PFSK-1 (cell line): ENCODE measurements around the gene FRMD4A.

ENCODE experiments used
- FOXP2 ChIP-seq: optimal IDR thresholded peaks from 2 replicates; pipeline ENCODE3; 2011; ENCODE audit warnings: borderline replicate concordance, control low read depth, inconsistent platforms; ENCODE audit not compliant: insufficient read depth; ENCODE audit errors: extremely low read length, extremely low read depth
- POLR2AphosphoS5 ChIP-seq: IDR thresholded peaks from 2 replicates; pipeline ENCODE4 v1.6.1; 2012; ENCODE audit warnings: low read depth, mild to moderate bottlenecking, control low read depth, low read length, moderate library complexity
- SIN3A ChIP-seq: IDR thresholded peaks from 2 replicates; pipeline ENCODE4 v1.6.1; 2012; ENCODE audit warnings: mild to moderate bottlenecking, low read length, moderate library complexity, borderline replicate concordance; ENCODE audit not compliant: insufficient read depth
- TAF1 ChIP-seq: IDR thresholded peaks from 2 replicates; pipeline ENCODE4 v1.6.1; 2012; ENCODE audit warnings: low read length, control low read depth, borderline replicate concordance; ENCODE audit not compliant: insufficient read depth
- TF ChIP-seq, protein P1 (sequence below), 2 experiments: IDR thresholded peaks; 2 replicates each; pipeline versions ENCODE4 v1.6.1 to v1.8.0; 2011 to 2012; ENCODE audit warnings: low read depth in 2 of 2, low read length in 2 of 2, control low read depth in 1 of 2, inconsistent platforms in 1 of 2, mild to moderate bottlenecking in 1 of 2, moderate library complexity in 1 of 2; ENCODE audit not compliant: insufficient read depth in 1 of 2

Gene FRMD4A

DNA sequence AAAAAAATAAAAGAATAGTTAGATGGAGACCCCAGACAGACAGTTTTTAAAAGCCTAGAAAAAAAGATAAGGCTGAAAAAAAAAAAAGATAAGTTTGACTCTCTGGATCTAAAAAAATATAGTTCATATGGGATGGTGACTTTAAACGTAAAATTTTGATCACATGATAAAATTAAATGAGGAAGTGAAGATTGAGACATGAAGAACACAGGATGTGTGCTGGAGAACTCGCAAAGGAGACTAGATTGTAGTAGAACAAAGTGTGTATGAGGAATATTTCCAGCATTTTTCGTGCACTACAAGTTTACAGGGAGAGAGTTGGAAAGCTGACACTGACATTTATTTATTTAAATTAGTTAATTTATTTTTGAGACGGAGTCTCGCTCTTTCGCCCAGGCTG is 457.5 kb downstream of the FRMD4A start:
- no peak for TF ChIP-seq FOXP2

DNA sequence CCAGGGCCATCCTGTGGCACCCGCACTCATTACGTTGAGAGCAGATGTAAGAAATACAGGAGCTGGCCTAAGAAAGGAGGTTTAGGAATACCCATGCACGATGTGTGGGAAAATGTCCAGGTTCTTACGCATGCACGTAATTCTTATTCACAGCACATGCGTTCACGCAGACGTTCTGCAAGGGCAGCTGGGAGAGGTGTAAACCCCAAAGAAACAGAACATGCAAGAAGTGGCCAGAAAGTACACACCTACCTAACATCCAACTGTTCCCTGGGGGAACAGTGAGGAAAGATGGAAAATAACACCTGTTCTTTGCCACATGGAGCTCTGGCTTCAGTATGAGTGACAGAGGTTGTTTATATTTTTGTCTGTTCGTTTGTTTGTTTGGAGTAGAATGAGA is 458.3 kb downstream of the FRMD4A start:
- TF ChIP-seq SIN3A (no peak), TAF1 (no peak), POLR2AphosphoS5 (no peak), FOXP2 (no peak)
- TF ChIP-seq, protein P1, sequence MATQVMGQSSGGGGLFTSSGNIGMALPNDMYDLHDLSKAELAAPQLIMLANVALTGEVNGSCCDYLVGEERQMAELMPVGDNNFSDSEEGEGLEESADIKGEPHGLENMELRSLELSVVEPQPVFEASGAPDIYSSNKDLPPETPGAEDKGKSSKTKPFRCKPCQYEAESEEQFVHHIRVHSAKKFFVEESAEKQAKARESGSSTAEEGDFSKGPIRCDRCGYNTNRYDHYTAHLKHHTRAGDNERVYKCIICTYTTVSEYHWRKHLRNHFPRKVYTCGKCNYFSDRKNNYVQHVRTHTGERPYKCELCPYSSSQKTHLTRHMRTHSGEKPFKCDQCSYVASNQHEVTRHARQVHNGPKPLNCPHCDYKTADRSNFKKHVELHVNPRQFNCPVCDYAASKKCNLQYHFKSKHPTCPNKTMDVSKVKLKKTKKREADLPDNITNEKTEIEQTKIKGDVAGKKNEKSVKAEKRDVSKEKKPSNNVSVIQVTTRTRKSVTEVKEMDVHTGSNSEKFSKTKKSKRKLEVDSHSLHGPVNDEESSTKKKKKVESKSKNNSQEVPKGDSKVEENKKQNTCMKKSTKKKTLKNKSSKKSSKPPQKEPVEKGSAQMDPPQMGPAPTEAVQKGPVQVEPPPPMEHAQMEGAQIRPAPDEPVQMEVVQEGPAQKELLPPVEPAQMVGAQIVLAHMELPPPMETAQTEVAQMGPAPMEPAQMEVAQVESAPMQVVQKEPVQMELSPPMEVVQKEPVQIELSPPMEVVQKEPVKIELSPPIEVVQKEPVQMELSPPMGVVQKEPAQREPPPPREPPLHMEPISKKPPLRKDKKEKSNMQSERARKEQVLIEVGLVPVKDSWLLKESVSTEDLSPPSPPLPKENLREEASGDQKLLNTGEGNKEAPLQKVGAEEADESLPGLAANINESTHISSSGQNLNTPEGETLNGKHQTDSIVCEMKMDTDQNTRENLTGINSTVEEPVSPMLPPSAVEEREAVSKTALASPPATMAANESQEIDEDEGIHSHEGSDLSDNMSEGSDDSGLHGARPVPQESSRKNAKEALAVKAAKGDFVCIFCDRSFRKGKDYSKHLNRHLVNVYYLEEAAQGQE (IDR thresholded peaks at IDR 0.05; ENCODE audit: insufficient read depth in 1 of 2, low read depth in 2 of 2, low read length in 2 of 2), result no peak

DNA sequence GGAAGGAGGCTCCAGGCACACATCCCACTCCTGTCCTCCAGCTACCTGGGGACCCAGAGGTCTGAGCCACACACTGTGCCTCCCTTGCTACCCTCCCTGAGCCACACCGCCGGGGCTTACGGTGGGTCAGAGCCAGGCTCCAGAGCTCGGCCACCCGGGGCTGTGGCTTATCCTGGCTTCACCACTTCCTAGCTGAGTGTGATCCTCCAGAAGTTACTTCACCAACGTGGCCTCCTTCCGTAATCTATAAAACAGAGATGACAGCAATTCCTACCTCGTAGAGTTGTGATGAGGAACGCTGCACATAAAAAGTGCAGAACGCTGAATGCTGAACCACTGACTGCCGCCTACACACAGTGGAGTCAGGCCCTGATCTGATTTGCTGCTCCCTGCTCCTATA is 458.9 kb downstream of the FRMD4A start:
- TF ChIP-seq POLR2AphosphoS5 (no peak), FOXP2 (no peak), SIN3A (no peak), TAF1 (no peak)
- TF ChIP-seq, protein P1 (IDR thresholded peaks at IDR 0.05; ENCODE audit: insufficient read depth in 1 of 2, low read depth in 2 of 2, low read length in 2 of 2), result no peak

DNA sequence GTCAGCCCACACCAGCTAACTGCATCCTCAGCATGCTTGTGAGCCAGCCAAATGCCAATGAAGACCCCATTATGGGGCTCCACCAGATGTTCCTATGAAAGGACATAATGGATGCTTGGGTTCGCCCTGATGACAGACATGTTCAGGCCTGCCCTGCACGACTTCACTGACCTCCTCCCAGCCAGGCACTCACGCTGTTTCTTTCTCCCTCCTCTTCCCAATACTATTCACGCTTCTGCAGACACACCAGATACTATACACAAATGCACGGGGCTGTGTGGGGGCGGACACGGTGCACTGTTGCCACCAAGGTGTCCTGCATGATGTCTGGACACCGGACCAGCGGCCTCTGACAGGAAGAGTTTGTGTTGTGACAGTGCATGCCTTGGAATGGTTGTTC is 459.7 kb downstream of the FRMD4A start:
- TF ChIP-seq, protein P1 (IDR thresholded peaks at IDR 0.05; ENCODE audit: insufficient read depth in 1 of 2, low read depth in 2 of 2, low read length in 2 of 2), result no peak
- no peak for TF ChIP-seq POLR2AphosphoS5
- no peak for TF ChIP-seq TAF1
- TF ChIP-seq SIN3A, result no peak
- no peak for TF ChIP-seq FOXP2

DNA sequence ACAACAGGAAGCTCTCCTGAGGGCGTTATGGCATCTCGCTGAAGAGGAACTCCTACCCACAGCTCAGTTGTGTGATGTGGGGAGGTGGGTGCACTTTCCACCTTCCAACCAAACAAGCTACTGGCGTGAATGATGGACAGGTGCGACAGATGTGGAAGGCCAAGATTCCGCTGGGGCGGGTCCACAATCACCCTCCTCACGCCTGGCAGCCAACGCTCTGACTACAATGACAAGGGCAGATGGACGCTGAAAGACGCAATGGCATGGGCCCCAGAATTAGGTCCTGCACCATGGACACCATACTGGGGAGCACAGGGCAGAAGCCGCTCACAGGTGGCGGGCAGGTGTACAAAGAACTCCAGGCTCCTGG is 461.4 kb downstream of the FRMD4A start:
- no peak for TF ChIP-seq SIN3A
- TF ChIP-seq, protein P1 (IDR thresholded peaks at IDR 0.05; ENCODE audit: insufficient read depth in 1 of 2, low read depth in 2 of 2, low read length in 2 of 2), result no peak
